ENCODE measurements around the gene GSTA4. TPM values are rescaled to one million over a fixed set of nuclear protein-coding genes. Genes with fewer than 3 reads are reported as not detected.

Gene GSTA4
- total and polyA plus RNA-seq, 2 of the 13 experiments (the other 11 are each of a cell fraction or from before 2014, with no cell fraction given), result 34.1 to 53.6 TPM

DNA sequence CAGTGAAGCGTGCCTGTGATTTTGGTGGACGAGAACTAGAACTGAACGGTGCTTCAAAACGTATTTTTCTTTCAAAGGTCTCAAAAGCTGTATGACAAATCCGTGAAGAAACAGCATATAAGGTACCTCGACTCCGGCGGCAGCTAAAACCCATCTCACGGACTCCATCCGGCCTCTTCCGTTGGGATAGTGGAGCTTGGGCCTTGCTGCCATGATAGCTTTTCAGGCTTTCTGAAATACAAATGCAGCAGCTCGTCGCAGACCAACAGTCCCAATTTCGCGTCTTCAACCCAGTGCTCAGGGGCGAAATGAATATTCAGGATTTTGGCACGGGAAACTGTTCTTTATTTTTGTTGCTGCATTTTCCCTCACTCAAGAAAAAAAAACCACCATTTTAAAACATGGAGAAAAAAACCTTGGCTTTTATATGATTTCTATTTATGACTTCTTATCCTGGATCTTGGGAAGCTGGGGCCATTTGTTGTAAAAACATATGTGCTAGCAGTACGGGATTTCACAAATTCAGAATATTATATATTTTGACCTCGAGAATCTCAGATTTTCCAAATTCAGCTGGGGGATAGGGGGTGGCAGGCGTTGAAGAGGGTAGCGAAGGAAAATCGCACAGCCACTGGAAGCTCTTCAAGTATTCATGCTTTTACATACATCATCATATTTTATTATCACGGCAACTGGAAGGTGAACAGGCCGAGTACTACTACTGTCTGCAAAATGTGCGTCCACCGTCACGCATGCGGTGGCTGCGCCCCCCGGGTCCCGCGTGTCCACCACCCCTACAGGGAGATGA is 849 bp downstream of the GSTA4 start (continued):
- TF ChIP-seq RXRB (CRISPR knock-in tag; IDR thresholded peaks at IDR 0.05; ENCODE audit: borderline replicate concordance), result 0 out of 2 replicates have a peak, but pooled peaks have one; percentile 18
- TF ChIP-seq ZNF883 (CRISPR knock-in tag; IDR thresholded peaks at IDR 0.05; ENCODE audit: not compliant biosample characterization), result no peak
- TF ChIP-seq ZNF589 (CRISPR knock-in tag; conservative IDR thresholded peaks at IDR 0.05), result no peak
- no peak for TF ChIP-seq ZNF30 (CRISPR knock-in tag; IDR thresholded peaks at IDR 0.05)
- no peak for TF ChIP-seq FOXK2 (IDR thresholded peaks at IDR 0.05)
- no peak for TF ChIP-seq TBP (CRISPR knock-in tag; IDR thresholded peaks at IDR 0.05)
- no peak for TF ChIP-seq POGZ (CRISPR knock-in tag; IDR thresholded peaks at IDR 0.05)
- TF ChIP-seq PHF20 (CRISPR knock-in tag; IDR thresholded peaks at IDR 0.05), result no peak
- TF ChIP-seq, protein P1, sequence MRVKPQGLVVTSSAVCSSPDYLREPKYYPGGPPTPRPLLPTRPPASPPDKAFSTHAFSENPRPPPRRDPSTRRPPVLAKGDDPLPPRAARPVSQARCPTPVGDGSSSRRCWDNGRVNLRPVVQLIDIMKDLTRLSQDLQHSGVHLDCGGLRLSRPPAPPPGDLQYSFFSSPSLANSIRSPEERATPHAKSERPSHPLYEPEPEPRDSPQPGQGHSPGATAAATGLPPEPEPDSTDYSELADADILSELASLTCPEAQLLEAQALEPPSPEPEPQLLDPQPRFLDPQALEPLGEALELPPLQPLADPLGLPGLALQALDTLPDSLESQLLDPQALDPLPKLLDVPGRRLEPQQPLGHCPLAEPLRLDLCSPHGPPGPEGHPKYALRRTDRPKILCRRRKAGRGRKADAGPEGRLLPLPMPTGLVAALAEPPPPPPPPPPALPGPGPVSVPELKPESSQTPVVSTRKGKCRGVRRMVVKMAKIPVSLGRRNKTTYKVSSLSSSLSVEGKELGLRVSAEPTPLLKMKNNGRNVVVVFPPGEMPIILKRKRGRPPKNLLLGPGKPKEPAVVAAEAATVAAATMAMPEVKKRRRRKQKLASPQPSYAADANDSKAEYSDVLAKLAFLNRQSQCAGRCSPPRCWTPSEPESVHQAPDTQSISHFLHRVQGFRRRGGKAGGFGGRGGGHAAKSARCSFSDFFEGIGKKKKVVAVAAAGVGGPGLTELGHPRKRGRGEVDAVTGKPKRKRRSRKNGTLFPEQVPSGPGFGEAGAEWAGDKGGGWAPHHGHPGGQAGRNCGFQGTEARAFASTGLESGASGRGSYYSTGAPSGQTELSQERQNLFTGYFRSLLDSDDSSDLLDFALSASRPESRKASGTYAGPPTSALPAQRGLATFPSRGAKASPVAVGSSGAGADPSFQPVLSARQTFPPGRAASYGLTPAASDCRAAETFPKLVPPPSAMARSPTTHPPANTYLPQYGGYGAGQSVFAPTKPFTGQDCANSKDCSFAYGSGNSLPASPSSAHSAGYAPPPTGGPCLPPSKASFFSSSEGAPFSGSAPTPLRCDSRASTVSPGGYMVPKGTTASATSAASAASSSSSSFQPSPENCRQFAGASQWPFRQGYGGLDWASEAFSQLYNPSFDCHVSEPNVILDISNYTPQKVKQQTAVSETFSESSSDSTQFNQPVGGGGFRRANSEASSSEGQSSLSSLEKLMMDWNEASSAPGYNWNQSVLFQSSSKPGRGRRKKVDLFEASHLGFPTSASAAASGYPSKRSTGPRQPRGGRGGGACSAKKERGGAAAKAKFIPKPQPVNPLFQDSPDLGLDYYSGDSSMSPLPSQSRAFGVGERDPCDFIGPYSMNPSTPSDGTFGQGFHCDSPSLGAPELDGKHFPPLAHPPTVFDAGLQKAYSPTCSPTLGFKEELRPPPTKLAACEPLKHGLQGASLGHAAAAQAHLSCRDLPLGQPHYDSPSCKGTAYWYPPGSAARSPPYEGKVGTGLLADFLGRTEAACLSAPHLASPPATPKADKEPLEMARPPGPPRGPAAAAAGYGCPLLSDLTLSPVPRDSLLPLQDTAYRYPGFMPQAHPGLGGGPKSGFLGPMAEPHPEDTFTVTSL (CRISPR knock-in tag; IDR thresholded peaks at IDR 0.05; ENCODE audit: borderline replicate concordance), result no peak
- TF ChIP-seq EED (CRISPR knock-in tag; IDR thresholded peaks at IDR 0.05), result no peak
- TF ChIP-seq MAFF (IDR thresholded peaks at IDR 0.05; ENCODE audit: low read depth, low read length), result 0 out of 2 replicates have a peak, but pooled peaks have one; percentile 35
- no peak for TF ChIP-seq ZNF552 (CRISPR knock-in tag; IDR thresholded peaks at IDR 0.05; ENCODE audit: borderline replicate concordance)
- no peak for TF ChIP-seq ATF7-NPFF (CRISPR knock-in tag; IDR thresholded peaks at IDR 0.05; ENCODE audit: low read depth)
- TF ChIP-seq, protein P2, sequence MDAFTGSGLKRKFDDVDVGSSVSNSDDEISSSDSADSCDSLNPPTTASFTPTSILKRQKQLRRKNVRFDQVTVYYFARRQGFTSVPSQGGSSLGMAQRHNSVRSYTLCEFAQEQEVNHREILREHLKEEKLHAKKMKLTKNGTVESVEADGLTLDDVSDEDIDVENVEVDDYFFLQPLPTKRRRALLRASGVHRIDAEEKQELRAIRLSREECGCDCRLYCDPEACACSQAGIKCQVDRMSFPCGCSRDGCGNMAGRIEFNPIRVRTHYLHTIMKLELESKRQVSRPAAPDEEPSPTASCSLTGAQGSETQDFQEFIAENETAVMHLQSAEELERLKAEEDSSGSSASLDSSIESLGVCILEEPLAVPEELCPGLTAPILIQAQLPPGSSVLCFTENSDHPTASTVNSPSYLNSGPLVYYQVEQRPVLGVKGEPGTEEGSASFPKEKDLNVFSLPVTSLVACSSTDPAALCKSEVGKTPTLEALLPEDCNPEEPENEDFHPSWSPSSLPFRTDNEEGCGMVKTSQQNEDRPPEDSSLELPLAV (CRISPR knock-in tag; conservative IDR thresholded peaks at IDR 0.05; ENCODE audit: low read depth), result no peak
- TF ChIP-seq U2AF1 (optimal IDR thresholded peaks at IDR 0.05; ENCODE audit: low read depth, low read length), result no peak
- 0 out of 2 replicates have a peak, but pooled peaks have one; percentile 18 for TF ChIP-seq ZNF264 (CRISPR knock-in tag; IDR thresholded peaks at IDR 0.05)
- no peak for TF ChIP-seq AGO2 (optimal IDR thresholded peaks at IDR 0.05; ENCODE audit: low read depth, low read length)
- no peak for TF ChIP-seq IKZF4 (CRISPR knock-in tag; IDR thresholded peaks at IDR 0.05; ENCODE audit: borderline replicate concordance, low read depth, not compliant biosample characterization)
- TF ChIP-seq FOXA3 (CRISPR knock-in tag; IDR thresholded peaks at IDR 0.05), result no peak
- TF ChIP-seq REL (CRISPR knock-in tag; conservative IDR thresholded peaks at IDR 0.05), result no peak
- no peak for TF ChIP-seq CENPX (CRISPR knock-in tag; IDR thresholded peaks at IDR 0.05)
- no peak for TF ChIP-seq ZKSCAN1 (IDR thresholded peaks at IDR 0.05; ENCODE audit: low read length)
- no peak for TF ChIP-seq NCOA1 (CRISPR knock-in tag; IDR thresholded peaks at IDR 0.05)
